Smooth muscle cell (in vitro differentiated cells): ENCODE data around the gene ZNF664. TPM values are rescaled to one million over a fixed set of nuclear protein-coding genes. Genes with fewer than 3 reads are reported as not detected.

ENCODE experiments used
- DNase-seq: peaks from one replicate; lab custom pipeline; 2025; ENCODE audit not compliant: unreplicated experiment; lab: John Stamatoyannopoulos, UW
- H2AFZ ChIP-seq: fragments of 200-600 bp; sonication (generic); 2 replicates; pipeline ENCODE4 v1.6.0; 2016; ENCODE audit warnings: antibody characterized with exemption, low read depth, mild to moderate bottlenecking
- H3F3A ChIP-seq: fragments of 200-600 bp; sonication (generic); 2 replicates; pipeline ENCODE4 v1.6.0; 2017; ENCODE audit warnings: antibody characterized with exemption, low read depth
- H3K27ac ChIP-seq: fragments of 200-600 bp; sonication (generic); 2 replicates; pipeline ENCODE4 v1.5.1; 2016; ENCODE audit warnings: low read depth, mild to moderate bottlenecking
- H3K27me3 ChIP-seq: fragments of 200-600 bp; sonication (generic); 2 replicates; pipeline ENCODE4 v1.6.1; 2016; ENCODE audit warnings: low read depth, mild to moderate bottlenecking
- H3K36me3 ChIP-seq: fragments of 200-600 bp; sonication (generic); 2 replicates; pipeline ENCODE4 v1.5.1; 2016; ENCODE audit warnings: low read depth
- H3K4me1 ChIP-seq: fragments of 200-600 bp; sonication (generic); 2 replicates; pipeline ENCODE4 v1.5.1; 2016; ENCODE audit warnings: low read depth
- H3K4me2 ChIP-seq: fragments of 200-600 bp; sonication (generic); 2 replicates; pipeline ENCODE4 v1.6.0; 2016; ENCODE audit warnings: mild to moderate bottlenecking
- H3K4me3 ChIP-seq: fragments of 200-600 bp; sonication (generic); 2 replicates; pipeline ENCODE4 v1.5.1; 2016; ENCODE audit warnings: mild to moderate bottlenecking
- H3K79me2 ChIP-seq: fragments of 200-600 bp; sonication (generic); 2 replicates; pipeline ENCODE4 v1.6.0; 2016; ENCODE audit warnings: low read depth, mild to moderate bottlenecking
- H3K9ac ChIP-seq: fragments of 200-600 bp; sonication (generic); 2 replicates; pipeline ENCODE4 v1.6.0; 2016; ENCODE audit warnings: low read depth
- H3K9me3 ChIP-seq: fragments of 200-600 bp; sonication (generic); replicated peaks from 2 replicates; pipeline ENCODE4 v1.5.1; 2016; ENCODE audit warnings: low read depth
- H4K20me1 ChIP-seq: fragments of 200-600 bp; sonication (generic); 2 replicates; pipeline ENCODE4 v1.6.0; 2016; ENCODE audit warnings: low read depth
- CTCF ChIP-seq: fragments of 200-600 bp; sonication (generic); IDR thresholded peaks from 2 replicates; pipeline ENCODE4 v1.5.1; 2017; ENCODE audit warnings: borderline replicate concordance, mild to moderate bottlenecking, antibody characterized with exemption; ENCODE audit not compliant: insufficient read depth, poor library complexity, severe bottlenecking
- WGBS: methylation state at CpG from one replicate; pipeline ENCODE4 v1.1.7; 2016; ENCODE audit warnings: low lambda C conversion rate; 5-methylcytosine and 5-hydroxymethylcytosine counted together
- polyA plus RNA-seq: library from polyadenylated mRNA; unstranded; fragments of >200 nt; fragmentation: Nextera tagmentation; extraction: Ambion mirVana; gene quantifications from 2 replicates; pipeline ENCODE4 v1.2.1, GENCODE V29; 2016
- total RNA-seq: library from RNA; depleted of rRNA; stranded (reverse); fragments of >200 nt; gene quantifications from 2 replicates; pipeline ENCODE4 v1.2.3, GENCODE V29; 2014

The ZNF664 gene
- total and polyA plus RNA-seq, 2 experiments from 2014 or later, result 6.4 to 47.7 TPM

- 53% methylated on average over 2 of the region's 2 CpGs for WGBS
- H3K4me1 ChIP-seq, result no peaks in the 10 kb centered on the region
These were observed 45.5 kb downstream of the ZNF664 start for GRCh38 chr12:124018539-124018938.

GRCh38 chr12:124019115-124019514, 46.1 kb downstream of the ZNF664 start:
- H3K4me3 ChIP-seq, result no peak overlapping the region
- no peak for TF ChIP-seq CTCF
- no peaks in the 10 kb centered on the region for H3F3A ChIP-seq
- H4K20me1 ChIP-seq, result no peaks in the 10 kb centered on the region
- no peaks in the 10 kb centered on the region for H3K79me2 ChIP-seq
- DNase-seq, result no peak
- no peaks in the 10 kb centered on the region for H3K4me1 ChIP-seq
- H3K4me2 ChIP-seq, result no peak overlapping the region
- H3K27me3 ChIP-seq, result no peaks in the 10 kb centered on the region
- no peak overlapping the region for H3K27ac ChIP-seq
- H3K9ac ChIP-seq, result no peak overlapping the region
- no peaks in the 10 kb centered on the region for H3K36me3 ChIP-seq
- H2AFZ ChIP-seq, result no peak overlapping the region
- H3K9me3 ChIP-seq, result no peaks in the 10 kb centered on the region

More at GRCh38 chr12:124018539-124018938, 45.5 kb downstream of the ZNF664 start:
- Histone ChIP-seq H3K4me2 (no peak overlapping the region), H3K9me3 (no peaks in the 10 kb centered on the region), H3K27ac (no peak overlapping the region), H2AFZ (no peak overlapping the region), H3K79me2 (no peaks in the 10 kb centered on the region), H3K4me3 (no peak overlapping the region), H3F3A (no peaks in the 10 kb centered on the region), H3K9ac (no peak overlapping the region), H3K36me3 (no peaks in the 10 kb centered on the region), H4K20me1 (no peaks in the 10 kb centered on the region), H3K27me3 (no peaks in the 10 kb centered on the region)
- no peak for TF ChIP-seq CTCF
- DNase-seq, result no peak

- Histone ChIP-seq H3K4me3 (no peak overlapping the region), H3F3A (no peaks in the 10 kb centered on the region), H3K9me3 (no peaks in the 10 kb centered on the region), H3K4me2 (peak overlapping the region; percentile 4), H2AFZ (no peak overlapping the region), H3K9ac (no peak overlapping the region), H4K20me1 (no peaks in the 10 kb centered on the region), H3K27ac (peak overlapping the region; percentile 51), H3K79me2 (no peaks in the 10 kb centered on the region), H3K36me3 (no peaks in the 10 kb centered on the region), H3K4me1 (no peaks in the 10 kb centered on the region), H3K27me3 (no peaks in the 10 kb centered on the region)
- WGBS, result 66% methylated on average over 2 of the region's 2 CpGs
- TF ChIP-seq CTCF, result no peak
- DNase-seq, result no peak
These were observed 47.5 kb downstream of the ZNF664 start for GRCh38 chr12:124020514-124020949.

- H2AFZ ChIP-seq, result no peak overlapping the region
- no peak overlapping the region for H3K9ac ChIP-seq
- no peak for TF ChIP-seq CTCF
- no peak overlapping the region for H3K4me2 ChIP-seq
- H3K27ac ChIP-seq, result peak overlapping the region; percentile 51
- no peaks in the 10 kb centered on the region for H3F3A ChIP-seq
- H3K4me1 ChIP-seq, result no peaks in the 10 kb centered on the region
- H3K9me3 ChIP-seq, result no peaks in the 10 kb centered on the region
- 74% methylated on average over 3 of the region's 3 CpGs for WGBS
- H3K79me2 ChIP-seq, result no peaks in the 10 kb centered on the region
- H3K4me3 ChIP-seq, result no peak overlapping the region
- DNase-seq, result no peak
- no peaks in the 10 kb centered on the region for H3K36me3 ChIP-seq
- no peaks in the 10 kb centered on the region for H3K27me3 ChIP-seq
- no peaks in the 10 kb centered on the region for H4K20me1 ChIP-seq
These were observed 48.0 kb downstream of the ZNF664 start for GRCh38 chr12:124021007-124021406.
